ENCODE results near the gene SLC35G6.
"Not testable (repeated sequence)": the region's sequence is repeated elsewhere in the genome, so short reads cannot be mapped to it uniquely, and the experiment has no call there.

SLC35G6 gene

GRCh38 chr17:7479213-7480088 is 1.8 kb upstream of the SLC35G6 start, which contains the start of gene ZBTB4:
Gene ZBTB4 (minus strand): TSS chr17:7479631. CDS start chr17:7466801, 12,830 bp downstream.
- DNase-seq, result peak in 1 of 2 experiments; percentile 40

- DNase-seq, result no peak
These were observed 1.2 kb upstream of the SLC35G6 start for GRCh38 chr17:7480089-7480384.

DNA sequence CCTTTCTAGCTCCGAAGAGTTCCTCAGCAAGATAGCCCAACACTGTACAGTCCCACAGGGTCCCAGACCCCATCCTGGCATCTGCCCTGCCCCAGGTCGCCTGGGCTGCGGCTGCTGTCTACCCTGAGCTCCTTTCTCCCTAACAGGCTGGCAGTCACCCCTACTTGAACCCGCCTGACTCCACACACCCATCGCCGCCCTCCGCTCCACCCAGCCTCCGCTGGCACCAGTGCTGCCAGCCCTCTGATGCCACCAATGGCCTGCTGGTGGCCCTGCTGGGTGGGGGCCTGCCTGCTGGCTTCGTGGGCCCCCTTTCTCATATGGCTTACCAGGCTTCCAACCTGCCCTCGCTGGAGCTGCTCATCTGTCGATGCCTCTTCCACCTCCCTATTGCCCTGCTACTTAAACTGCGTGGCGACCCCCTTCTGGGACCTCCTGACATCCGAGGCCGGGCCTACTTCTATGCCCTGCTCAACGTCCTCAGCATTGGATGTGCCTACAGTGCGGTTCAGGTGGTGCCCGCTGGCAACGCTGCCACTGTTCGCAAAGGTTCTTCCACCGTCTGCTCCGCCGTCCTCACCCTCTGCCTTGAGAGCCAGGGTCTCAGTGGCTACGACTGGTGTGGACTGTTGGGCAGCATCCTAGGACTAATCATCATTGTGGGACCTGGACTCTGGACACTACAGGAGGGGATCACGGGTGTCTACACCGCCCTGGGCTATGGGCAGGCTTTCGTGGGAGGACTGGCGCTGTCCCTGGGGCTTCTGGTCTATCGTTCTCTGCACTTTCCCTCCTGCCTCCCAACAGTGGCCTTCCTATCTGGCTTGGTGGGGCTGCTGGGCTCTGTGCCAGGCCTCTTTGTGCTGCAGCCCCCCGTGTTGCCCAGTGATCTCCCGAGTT is 846 bp downstream of the SLC35G6 start:
- not testable (repeated sequence) for DNase-seq

DNA sequence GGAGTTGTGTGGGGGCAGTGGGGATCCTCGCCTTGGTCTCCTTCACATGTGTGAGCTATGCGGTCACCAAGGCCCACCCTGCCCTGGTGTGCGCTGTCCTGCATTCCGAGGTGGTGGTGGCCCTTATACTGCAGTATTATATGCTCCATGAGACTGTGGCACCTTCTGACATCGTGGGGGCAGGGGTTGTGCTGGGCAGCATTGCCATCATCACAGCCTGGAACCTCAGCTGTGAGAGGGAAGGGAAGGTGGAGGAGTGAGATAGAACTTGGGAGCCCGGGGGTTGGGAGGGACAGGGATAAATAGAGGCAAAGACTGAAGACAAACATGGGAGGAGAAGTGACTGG is 1.5 kb downstream of the SLC35G6 start:
- not testable (repeated sequence) for DNase-seq

DNA sequence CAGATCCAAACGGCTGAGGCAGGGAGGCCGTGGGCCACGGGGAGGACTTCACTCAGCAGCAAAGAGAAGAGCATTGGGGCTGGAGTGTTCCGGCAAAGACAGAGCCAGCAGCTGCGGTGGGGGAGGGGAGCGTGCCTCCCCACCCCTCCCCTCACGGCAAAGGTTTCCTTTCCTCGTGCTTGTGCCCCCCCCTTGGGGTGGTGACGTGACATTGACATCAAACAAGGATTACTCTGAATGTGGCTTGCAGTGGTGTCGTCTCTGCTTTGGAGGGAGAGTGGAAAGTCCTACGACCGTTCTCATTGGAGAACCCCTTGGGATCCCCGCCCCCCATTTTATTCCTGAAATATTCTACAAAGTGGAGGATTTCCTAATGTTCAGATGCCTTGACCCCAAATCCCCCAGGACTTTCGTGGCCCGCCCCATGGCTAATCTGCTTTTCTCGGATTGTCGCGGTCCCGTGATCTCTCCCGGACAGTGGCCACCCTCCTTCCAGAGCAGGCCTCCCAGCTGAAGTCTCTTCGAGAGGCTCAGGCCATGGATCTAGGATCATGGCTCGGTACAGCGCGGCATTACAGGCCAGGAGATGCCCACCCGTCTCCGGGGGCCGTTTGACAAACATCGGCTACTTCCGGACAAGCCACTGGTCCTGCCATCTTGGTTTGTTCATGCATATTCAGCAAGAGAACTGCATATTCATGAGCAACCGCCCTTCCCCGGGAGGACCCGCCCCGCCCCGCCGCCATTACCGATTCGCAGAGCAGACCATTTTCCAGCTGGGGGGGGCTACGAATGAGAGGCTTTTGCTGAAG is 2.2 kb downstream of the SLC35G6 start:
- peak; percentile 89 to 91 for DNase-seq

DNA sequence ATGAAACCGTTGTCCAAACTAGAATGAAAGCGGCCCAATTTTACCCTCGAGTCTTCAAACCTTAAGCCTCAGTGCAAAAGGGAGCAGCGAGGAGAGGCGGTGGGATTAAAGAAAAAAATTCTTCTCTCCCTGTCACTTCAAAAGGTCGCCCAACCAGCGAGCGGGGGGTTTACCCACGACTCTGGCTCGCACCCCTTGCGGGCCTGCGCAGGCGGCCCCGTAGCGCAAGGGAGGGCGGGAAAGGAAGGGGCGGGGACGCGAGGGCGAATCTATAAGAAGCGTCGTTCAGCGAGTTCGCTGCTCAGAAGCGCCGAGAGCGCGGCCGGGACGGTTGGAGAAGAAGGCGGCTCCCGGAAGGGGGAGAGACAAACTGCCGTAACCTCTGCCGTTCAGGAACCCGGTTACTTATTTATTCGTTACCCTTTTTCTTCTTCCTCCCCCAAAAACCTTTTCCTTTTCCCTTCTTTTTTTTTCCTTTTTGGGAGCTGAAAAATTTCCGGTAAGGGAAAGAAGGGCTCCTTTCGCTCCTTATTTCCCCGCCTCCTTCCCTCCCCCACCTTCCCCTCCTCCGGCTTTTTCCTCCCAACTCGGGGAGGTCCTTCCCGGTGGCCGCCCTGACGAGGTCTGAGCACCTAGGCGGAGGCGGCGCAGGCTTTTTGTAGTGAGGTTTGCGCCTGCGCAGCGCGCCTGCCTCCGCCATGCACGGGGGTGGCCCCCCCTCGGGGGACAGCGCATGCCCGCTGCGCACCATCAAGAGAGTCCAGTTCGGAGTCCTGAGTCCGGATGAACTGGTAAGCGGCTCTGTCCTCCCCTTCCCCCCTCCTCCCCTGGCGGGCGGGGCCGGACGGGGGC is 3.0 kb downstream of the SLC35G6 start, which contains the start of gene POLR2A:
TSS of gene POLR2A (plus strand) at position 300 of the 852 bp plus-strand sequence.
- peak; percentile 93 to 94 for DNase-seq

DNA sequence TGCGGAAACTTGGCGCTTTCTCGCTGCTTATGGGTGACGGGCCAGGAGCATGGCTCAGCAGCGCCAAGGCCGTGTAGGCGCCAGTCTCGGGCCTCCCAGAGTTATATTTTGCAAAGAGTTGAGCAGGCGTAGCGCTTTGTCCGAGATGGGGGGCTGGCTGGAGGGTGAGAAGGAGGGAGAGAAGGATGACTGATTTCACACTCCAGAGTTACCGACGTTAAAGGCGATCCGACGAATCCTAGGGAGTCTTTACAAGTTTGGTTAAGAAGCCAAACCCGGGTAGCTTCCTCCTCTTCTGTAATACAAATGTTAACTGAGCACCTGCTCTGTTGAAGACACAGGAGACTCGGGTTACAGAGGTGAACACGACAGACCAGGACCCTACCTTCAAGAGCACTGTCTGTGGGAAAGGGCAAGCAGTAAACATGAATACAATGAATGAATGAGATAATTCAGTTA is 3.7 kb downstream of the SLC35G6 start:
- DNase-seq, result no peak

DNA sequence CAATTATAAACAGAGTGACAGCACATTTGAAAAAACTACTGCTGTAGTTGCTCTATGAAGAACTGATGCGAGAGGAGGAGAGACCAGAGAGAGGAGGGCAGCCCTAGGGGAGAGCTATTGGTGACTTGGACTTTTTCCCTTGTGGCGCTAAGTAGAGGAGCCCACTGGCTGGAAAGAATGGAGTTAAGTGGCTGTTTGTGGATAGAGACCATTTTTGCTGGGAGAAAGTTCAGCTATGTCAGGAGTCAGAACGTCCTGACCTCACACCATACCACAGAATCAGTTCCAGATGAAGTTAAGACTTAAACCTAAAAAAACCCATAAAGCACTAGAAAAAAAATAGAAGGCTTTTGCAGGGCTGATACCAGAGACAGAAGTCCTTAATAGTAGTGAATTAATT is 4.9 kb downstream of the SLC35G6 start:
- DNase-seq, result no peak

DNA sequence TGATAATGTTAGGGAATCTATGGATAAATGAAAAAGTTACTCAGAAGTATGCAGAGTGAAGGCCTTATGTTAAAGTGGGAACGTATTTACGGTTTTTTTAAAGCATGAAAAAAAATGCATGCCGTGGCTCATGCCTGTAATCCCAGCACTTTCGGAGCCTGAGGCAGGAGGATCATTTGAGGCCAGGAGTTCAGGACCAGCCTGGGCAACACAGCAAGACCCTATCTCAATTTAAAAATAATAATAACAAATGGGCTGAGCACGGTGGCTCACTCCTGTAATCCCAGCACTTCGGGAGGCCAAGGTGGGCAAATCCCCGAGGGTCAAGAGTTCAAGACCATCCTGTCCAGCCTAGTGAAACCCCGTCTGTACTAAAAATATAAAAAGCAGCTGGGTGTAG is 8.9 kb downstream of the SLC35G6 start:
- no peak for DNase-seq

- DNase-seq, result no peak
These were observed 10.3 kb downstream of the SLC35G6 start for GRCh38 chr17:7491583-7491982.

GRCh38 chr17:7493941-7494340 is 12.7 kb downstream of the SLC35G6 start:
- DNase-seq, result no peak

- no peak for DNase-seq
These were observed 14.7 kb downstream of the SLC35G6 start for GRCh38 chr17:7495906-7496434.

DNA sequence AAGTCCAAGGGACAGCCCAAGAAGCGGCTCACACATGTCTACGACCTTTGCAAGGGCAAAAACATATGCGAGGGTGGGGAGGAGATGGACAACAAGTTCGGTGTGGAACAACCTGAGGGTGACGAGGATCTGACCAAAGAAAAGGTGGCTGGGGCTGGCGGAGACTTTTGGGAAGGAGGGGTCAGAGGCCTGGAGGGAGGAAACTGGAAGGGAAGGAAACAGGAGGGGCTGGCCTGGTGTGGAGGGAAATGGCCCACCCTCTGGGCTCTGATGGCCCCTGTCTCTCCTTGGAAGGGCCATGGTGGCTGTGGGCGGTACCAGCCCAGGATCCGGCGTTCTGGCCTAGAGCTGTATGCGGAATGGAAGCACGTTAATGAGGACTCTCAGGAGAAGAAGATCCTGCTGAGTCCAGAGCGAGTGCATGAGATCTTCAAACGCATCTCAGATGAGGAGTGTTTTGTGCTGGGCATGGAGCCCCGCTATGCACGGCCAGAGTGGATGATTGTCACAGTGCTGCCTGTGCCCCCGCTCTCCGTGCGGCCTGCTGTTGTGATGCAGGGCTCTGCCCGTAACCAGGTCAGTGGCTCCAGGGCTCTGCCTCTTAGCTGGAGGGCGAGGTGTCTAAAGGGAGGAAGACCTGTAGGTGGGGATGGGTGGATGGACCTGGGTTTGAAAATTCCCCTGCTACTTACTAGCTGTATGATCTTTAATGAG is 15.4 kb downstream of the SLC35G6 start:
- no peak for DNase-seq

GRCh38 chr17:7497228-7497627 is 16.0 kb downstream of the SLC35G6 start:
- DNase-seq, result no peak

DNA sequence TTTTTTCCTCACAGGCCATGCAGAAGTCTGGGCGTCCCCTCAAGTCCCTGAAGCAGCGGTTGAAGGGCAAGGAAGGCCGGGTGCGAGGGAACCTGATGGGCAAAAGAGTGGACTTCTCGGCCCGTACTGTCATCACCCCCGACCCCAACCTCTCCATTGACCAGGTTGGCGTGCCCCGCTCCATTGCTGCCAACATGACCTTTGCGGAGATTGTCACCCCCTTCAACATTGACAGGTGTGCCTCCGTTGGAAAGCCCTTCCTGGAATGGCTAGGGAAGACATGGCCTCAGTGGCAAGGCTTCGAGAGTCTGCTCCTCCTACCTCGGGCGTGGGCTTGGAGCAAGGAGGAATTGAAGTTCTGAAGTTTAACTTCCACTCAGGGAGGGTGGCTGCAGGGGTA is 16.4 kb downstream of the SLC35G6 start:
- DNase-seq, result no peak

DNA sequence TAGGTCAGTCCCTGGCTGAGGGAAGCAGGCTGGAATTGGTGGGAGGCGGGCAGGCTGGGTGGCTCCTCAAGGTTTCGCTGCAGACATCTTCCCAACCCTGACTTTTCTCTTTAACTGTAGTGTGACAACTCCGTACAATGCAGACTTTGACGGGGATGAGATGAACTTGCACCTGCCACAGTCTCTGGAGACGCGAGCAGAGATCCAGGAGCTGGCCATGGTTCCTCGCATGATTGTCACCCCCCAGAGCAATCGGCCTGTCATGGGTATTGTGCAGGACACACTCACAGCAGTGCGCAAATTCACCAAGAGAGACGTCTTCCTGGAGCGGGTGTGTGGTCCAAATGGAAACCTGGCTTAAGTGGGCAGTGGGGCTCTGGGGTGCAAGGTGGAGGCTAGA is 17.9 kb downstream of the SLC35G6 start:
- DNase-seq, result no peak

- DNase-seq, result no peak
These were observed 20.5 kb downstream of the SLC35G6 start for GRCh38 chr17:7501729-7502128.

DNA sequence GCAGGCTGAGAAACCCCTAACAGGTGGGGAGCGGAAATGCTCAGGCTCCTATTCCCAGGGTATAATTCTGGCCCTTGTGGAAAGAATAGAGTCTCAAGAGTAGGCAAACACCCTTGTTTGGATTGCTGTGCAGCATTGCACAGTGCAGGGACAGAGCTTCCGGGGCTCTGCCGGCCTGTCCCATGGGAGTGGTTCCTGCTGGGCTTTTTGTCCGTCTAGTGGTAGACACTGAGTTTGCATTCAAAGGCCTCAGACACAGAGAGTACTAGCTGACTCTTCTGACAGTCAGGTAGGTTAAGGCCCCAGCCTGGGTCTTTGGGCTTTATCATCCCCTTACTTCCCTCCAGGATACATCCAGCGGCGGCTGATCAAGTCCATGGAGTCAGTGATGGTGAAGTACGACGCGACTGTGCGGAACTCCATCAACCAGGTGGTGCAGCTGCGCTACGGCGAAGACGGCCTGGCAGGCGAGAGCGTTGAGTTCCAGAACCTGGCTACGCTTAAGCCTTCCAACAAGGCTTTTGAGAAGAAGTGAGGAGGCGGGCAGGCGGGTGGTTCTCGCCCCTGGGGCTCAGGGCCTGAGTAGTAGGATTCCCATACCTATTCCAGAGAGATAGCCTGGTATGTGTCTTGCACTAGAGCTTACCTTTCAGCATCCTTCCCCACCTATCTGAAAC is 21.1 kb downstream of the SLC35G6 start:
- DNase-seq, result no peak

GRCh38 chr17:7502987-7503386 is 21.7 kb downstream of the SLC35G6 start:
- DNase-seq, result no peak

DNA sequence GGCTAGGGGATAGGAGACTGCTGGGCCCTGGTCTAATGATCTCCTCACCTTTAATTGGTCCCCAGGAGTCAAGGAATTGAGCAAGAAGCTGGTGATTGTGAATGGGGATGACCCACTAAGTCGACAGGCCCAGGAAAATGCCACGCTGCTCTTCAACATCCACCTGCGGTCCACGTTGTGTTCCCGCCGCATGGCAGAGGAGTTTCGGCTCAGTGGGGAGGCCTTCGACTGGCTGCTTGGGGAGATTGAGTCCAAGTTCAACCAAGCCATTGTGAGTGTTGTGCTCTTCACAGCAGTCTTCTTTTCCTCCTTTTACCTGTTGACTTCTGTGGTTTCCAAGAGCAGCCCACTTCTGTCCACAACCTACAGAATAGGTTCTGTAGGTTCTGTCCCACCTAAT is 22.3 kb downstream of the SLC35G6 start:
- DNase-seq, result no peak
